ENCODE measurements around the gene CDH23. TPM values are rescaled to one million over a fixed set of nuclear protein-coding genes. Genes with fewer than 3 reads are reported as not detected.

The CDH23 gene
- total and polyA plus RNA-seq, 2 donors from 2014 or later = 1.1 to 6.4 TPM

- intact Hi-C loops (cut with DNase I) = no loop called here
- H3K4me3 ChIP-seq (ENCODE audit: low read length in 3 of 3) = no peak overlapping the region
- peak in 1 of 5 donors; percentile 36 for DNase-seq
- peaks cover 23 to 67% (median 54%) of the 10 kb centered on the region in 3 donors for H3K4me1 ChIP-seq (ENCODE audit: control insufficient read depth in 2 of 3, insufficient read depth in 2 of 3, low read depth in 1 of 3, low read length in 3 of 3)
- H3K27me3 ChIP-seq (ENCODE audit: control insufficient read depth, insufficient read depth, low read length) = no peaks in the 10 kb centered on the region
- H3K9me3 ChIP-seq (ENCODE audit: control insufficient read depth in 2 of 3, insufficient read depth in 1 of 3, low read length in 3 of 3) = no peaks in the 10 kb centered on the region
- no peak overlapping the region for H3K9ac ChIP-seq (ENCODE audit: low read length in 3 of 3)
- no peak for TF ChIP-seq CTCF (IDR thresholded peaks at IDR 0.05; ENCODE audit: borderline replicate concordance, extremely low read depth, insufficient read depth)
- peak overlapping the region; percentile 91 to 93 for H3K27ac ChIP-seq (ENCODE audit: low read depth in 2 of 2, low read length in 2 of 2)
- no peaks in the 10 kb centered on the region for H3K36me3 ChIP-seq (ENCODE audit: control insufficient read depth in 2 of 3, insufficient read depth in 3 of 3, low read length in 3 of 3)
- FAIRE-seq = no peak
Measured at GRCh38 chr10:71838264-71839211, 441.8 kb downstream of the CDH23 start.

DNA sequence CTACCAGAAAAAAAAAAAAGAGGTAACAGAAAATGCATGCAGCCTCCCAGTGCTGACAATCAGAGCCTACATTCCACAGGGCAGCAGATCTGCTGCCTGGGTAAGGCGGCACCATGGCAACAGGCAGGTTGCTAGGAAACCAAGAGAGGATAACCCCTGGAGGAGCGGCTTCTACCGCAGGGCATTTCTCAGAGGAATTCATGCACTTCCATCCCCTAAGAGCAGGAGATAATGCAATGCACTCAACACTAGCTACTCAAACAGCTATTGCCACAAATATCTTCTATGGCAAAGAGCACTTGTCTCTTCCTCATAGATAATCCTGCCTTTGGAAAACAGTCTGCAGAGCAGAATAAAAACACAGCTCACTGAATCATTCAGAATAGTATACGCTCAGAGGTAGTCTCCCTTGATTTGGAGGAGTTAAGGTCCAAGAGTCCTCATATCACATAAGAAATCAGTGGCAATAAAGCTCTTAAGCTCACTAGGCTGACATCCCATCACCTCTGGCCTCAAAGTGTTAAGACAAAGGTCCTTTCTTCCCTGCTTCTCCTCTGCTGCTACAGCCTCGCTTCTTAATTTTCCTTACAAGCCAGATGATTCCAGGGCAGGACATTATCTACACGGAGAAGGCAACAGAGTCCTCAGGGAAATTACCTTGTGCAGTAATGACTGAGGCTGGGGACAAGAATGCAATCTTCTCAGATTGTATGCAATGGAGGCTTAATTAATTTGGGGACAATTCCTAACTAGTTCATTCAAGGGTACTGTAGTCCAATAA, 443.6 kb downstream of the CDH23 start:
- H3K27me3 ChIP-seq (ENCODE audit: control insufficient read depth, insufficient read depth, low read length) = no peaks in the 10 kb centered on the region
- intact Hi-C loops (cut with DNase I) = no loop called here
- H3K4me1 ChIP-seq (ENCODE audit: control insufficient read depth in 2 of 3, insufficient read depth in 2 of 3, low read depth in 1 of 3, low read length in 3 of 3) = peaks cover 23 to 56% (median 44%) of the 10 kb centered on the region in 3 donors
- DNase-seq = peak; percentile 89 to 96 (median 95)
- no peaks in the 10 kb centered on the region for H3K36me3 ChIP-seq (ENCODE audit: control insufficient read depth in 2 of 3, insufficient read depth in 3 of 3, low read length in 3 of 3)
- no peak overlapping the region for H3K27ac ChIP-seq (ENCODE audit: low read depth in 2 of 2, low read length in 2 of 2)
- no peak for TF ChIP-seq CTCF (IDR thresholded peaks at IDR 0.05; ENCODE audit: borderline replicate concordance, extremely low read depth, insufficient read depth)
- no peak overlapping the region for H3K9ac ChIP-seq (ENCODE audit: low read length in 3 of 3)
- no peak overlapping the region for H3K4me3 ChIP-seq (ENCODE audit: low read length in 3 of 3)
- H3K9me3 ChIP-seq (ENCODE audit: control insufficient read depth in 2 of 3, insufficient read depth in 1 of 3, low read length in 3 of 3) = no peaks in the 10 kb centered on the region
- FAIRE-seq = no peak

DNA sequence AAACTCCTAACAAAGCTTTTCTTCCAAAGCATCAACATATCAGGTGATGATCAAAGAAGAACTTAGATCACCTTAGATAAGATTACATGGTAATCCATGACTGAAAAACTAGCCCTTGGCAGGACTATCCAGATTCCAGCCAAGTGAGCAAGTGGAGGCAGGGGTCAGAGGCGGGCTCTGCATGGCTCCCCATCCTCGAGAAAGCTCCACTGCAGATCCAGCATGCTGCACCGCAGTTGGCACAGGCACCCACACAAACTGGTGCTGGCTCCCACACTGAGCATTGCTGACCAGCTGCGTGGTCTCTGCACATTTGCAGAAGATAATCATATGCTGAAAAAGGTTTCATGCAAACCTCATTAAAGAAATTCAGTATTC, 444.2 kb downstream of the CDH23 start:
- intact Hi-C loops (cut with DNase I) = no loop called here
- H3K36me3 ChIP-seq (ENCODE audit: control insufficient read depth in 2 of 3, insufficient read depth in 3 of 3, low read length in 3 of 3) = no peaks in the 10 kb centered on the region
- no peak overlapping the region for H3K9ac ChIP-seq (ENCODE audit: low read length in 3 of 3)
- no peak for TF ChIP-seq CTCF (IDR thresholded peaks at IDR 0.05; ENCODE audit: borderline replicate concordance, extremely low read depth, insufficient read depth)
- peaks cover 19 to 54% (median 41%) of the 10 kb centered on the region in 3 donors for H3K4me1 ChIP-seq (ENCODE audit: control insufficient read depth in 2 of 3, insufficient read depth in 2 of 3, low read depth in 1 of 3, low read length in 3 of 3)
- no peak overlapping the region for H3K4me3 ChIP-seq (ENCODE audit: low read length in 3 of 3)
- DNase-seq = peak in 1 of 5 donors; percentile 41
- no peaks in the 10 kb centered on the region for H3K9me3 ChIP-seq (ENCODE audit: control insufficient read depth in 2 of 3, insufficient read depth in 1 of 3, low read length in 3 of 3)
- FAIRE-seq = no peak
- H3K27me3 ChIP-seq (ENCODE audit: control insufficient read depth, insufficient read depth, low read length) = no peaks in the 10 kb centered on the region
- H3K27ac ChIP-seq (ENCODE audit: low read depth in 2 of 2, low read length in 2 of 2) = no peak overlapping the region

Data from kidney (tissue), 14 donors.